HG03442 (cell line): Measurements from ENCODE around the gene FAM107B.

Experiments
- ATAC-seq: cut with Tn5 transposase; IDR thresholded peaks from one replicate; pipeline ENCODE4 v1.9.1; 2021; ENCODE audit warnings: mild to moderate bottlenecking, moderate library complexity; ENCODE audit not compliant: unreplicated experiment

The FAM107B gene

DNA sequence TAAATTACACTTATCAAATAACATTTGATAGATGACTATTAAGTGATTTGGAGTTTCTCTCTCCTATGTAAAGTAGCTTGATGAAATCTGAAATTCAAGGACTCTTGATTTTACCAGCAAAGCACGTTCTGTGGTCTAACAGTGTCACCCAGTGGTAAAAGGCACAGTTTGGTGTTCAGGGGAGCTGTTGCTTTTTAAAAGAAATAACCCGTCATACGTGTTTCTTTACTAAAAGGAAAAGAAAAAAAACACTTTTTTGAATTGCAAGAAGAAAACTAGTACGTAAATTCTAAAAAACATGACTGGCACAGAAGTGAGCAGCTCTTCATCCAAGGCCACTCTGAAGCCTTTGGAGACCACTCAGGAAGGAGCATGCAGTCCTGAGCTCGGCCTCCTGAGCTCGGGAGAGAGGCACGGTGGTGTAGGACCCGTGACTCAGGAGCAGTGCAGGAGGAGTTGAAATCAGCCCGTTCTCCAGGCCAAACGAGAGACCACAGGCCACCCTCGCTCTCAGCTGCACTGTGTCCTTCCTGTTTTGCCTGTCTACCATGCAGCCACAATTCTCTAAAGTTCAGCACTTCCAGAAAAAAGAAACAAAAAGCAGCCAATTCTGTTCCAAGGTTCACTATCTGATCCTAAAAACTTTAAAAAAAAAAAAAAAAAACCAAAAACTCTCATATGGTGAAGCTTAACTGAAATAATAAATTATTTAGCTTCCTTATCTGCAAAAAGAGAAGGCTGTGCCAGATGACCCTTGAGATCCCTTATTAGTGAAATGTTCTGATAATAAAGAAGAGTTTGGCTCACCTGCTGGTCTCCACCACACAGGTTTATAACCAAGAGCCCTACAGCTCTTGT lies 231.4 kb downstream of the FAM107B start:
- no peak for ATAC-seq

DNA sequence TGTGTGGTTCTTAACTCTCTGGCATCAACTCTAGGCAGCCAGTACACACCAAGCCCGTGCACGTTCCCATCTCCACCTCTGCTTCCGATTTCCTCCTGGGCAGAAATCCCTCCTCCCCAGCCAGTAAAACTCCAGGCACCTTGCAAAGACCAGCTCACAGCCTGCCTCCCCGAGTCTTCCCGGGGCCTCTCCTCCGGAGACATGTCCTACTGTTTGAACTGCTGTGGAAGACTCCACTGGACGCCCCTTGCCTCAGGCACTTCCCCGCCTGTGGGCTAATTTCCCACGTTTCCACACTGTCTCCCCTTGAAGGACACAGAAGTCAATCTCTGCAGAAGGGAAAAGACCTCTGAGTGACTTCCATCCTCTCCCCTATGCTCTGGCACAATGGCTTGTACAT lies 233.3 kb downstream of the FAM107B start:
- no peak for ATAC-seq

DNA sequence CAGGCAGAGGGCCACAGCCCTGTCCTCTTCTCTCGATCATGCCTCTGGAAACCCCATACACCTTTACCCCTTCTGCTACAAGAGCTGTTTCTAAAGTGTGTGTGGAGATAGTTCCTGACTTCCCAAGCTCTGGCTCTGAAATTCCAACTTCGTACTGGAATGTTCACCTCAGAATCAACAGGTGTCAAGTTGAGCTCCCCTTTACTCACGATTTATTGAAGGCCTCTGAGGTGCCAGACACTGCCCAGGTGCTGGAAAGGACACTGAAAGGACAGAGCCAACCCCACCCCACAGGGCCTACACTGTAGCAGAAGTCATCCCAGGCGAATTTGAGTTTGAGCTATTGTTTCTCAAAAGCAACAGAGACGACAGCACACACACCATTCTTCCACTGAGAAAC lies 234.1 kb downstream of the FAM107B start:
- no peak for ATAC-seq

DNA sequence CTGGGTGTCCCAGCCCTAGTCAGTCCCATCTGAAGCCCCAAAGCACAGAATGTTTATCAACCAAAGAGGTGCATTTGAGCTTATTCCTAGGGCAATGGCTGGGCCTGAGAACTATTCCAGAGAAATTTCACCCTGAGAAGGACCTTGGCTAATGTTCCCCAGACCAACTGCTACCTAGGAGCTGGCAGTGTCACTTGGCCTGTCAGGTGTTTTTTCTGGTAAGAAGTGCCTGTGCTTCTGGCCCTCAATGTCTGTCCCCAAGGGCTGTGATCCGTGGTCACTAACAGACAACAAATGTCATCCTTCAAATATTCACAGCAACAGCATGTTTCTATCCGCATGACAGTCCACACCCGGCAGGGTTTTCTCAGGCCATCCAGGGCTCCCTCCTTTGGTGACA lies 234.6 kb downstream of the FAM107B start:
- no peak for ATAC-seq

DNA sequence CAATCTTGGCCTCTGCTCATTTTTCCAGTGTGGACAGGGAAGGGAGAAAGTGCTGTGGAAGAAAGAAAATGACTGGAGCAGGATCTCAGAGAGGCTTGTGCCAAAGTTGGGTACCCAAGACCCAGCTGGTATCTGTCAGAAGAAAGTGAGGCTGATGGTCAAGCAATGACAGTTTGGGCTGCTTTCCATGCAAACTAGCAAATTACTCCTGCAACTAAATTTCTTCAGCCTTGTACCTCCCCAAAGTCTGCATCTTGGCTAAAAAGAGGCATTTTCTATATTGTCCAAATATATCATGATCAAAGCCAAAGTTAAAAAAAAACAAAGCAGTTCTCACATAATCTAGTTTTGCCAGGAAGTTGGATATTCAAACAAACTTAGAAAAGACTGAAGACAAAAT lies 235.5 kb downstream of the FAM107B start:
- no peak for ATAC-seq

DNA sequence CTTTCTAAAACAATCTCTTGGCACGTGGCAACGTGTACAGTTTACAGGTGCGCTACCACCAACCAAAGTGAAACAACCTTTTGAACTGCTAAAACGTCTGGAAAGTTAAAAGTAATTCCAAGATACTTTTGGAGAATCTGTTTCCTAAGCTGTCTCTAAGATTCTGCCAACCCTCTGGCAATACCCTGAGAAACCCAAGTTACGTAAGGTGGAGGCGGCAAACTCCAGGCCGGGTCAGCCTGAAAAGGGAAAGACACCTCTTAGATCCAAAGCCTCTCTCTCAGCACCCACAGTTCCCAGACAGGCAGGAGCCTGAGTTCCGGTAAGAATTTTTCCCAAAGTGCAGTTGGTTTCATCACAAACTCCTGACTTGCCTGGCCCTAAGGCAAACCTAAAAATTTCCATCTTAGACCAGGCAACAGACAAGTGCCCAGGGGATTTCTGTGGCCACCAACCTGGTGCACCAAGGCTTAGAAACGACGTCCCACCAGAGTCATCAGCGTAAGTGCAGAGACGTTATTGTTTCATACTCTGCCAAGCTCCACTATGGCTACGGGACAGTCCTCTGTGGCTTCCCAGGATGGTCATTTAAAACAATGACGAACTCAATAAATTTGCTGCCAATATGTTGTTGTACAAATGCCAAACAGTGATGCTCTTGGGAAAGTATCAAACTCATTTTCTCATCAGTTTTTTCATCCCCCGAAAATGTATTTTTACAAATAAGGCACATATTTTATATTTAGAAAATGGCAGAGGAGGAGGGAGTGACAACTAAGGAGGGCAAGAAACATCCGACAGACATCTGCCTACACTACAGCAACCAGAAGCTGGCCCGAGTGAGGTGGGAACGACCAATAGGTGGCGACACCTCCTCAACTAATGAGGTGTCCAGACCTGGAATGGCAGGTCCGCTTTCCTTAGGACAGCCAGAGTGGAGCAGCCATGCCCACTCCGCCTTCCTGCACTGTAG lies 238.2 kb downstream of the FAM107B start:
- ATAC-seq = no peak

DNA sequence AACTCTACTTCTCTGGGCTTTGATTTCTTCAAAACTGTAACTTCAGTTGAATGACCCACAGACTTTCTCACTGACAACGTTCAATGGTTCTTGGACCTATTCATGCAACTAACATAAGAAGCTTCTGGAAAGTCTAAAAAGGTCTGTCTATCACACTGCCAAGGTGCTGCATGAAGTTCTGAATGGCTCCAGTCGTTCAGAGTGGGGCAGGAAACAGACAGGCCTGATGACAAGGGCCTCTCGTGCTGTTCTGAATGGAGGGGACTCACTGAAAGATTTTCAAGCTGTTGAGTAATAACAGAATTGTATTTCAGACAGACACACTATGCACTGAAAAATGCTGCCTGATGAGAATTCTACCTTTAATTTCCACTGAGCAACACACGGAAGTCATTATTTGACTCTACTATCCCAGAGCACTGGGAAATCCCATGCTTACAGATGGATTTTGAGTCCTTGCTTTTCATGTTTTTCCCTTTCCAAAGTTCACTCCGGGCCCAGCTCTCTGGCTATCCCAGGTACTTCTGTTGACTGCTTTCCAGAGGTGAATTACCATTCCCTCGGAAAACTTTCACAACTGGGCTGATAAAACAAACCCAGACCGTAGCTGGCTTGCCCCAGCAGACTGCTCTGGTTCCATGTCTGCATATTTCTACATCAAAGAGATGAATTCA lies 239.1 kb downstream of the FAM107B start:
- ATAC-seq = no peak

DNA sequence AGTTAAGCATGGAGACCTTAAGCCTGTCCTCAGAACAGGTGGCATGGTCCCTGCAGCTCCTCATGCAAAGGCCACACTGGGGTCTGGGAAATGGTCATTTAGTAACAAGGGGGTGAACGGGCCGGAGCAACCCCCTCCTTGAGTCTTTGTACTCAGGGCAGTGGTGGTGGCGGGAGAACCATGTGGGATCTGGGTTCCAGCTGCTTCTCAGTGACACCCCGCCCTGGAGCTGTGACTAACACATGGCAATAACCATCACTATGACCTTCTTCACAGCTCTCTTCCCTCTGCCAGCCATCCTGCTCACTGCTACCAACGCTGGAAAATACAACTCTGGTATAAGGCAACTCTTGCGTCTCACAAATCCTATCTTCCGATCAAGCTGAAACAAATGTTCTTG lies 240.5 kb downstream of the FAM107B start:
- ATAC-seq = no peak

DNA sequence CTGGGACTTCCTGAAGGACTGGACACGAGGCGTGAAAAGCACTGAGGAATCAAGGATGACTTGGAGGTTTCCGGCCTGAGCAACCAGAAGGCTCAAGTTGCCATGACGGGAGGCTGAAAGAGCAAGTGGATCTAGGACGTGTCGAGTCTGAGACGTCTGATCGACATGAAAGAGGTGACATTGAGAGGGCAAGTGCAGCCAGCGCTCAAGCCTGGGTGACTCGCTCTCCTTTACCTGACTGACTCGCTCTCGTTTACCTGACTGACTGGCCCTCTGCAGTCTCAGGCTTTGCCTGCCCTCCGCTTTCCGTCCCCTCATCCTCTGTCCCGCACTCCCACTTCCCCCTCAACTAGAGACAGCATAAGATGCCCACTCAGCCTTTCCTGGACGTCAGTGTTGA lies 241.4 kb downstream of the FAM107B start:
- ATAC-seq = no peak

DNA sequence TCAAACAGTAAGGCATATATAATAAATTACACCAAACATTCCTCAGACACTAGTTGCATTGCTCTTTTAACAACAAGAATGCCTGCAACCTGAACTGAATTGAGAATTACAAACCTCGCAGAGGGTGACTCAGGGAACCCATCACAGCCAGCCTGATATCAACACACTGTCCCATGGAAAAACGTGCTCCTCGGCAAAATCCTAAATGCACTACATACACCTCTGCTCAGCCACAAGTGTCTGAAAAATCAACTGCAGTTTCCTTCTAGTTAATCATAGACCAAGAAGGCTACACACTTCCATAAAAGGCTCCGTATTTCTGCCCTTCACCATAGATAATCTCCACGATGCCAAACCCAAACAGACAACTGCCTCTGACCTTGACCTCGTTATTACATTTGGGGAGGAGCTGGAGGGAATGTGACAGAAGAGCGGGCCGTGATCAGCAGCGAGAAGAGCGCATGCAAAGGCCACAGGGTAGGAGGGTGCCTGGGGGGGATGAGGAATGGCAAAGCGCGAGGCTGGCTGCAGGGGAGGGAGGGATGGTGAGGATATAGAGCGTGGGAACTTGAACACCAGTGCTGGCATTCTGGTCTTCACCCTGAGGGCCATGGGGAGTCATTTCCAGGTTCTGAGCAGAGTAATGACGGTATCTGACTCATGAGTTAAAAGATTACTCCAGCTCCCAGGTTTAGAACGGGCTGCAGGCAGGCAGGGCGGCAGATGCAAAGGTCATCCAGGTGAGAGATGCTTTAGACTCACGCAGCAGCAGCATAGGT lies 242.0 kb downstream of the FAM107B start:
- ATAC-seq = no peak

DNA sequence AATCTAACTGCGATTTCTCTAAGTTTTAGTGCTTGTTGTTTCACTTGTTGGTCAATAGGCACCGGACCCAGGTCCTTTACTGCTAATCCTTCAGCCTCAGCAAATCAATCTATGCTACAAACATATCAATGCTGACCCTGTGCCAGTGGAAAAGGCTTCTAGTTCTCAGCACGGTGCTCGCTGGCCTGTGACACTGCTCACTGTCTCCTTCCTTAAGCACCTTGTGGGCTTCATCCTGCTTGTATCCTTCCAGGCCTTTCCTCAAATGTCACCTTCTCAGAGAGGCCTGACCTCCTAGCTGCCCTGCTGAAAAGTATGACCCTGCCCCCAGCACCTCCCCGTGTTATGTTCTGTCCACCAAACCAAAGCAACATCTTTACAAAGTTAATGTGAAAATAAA lies 242.7 kb downstream of the FAM107B start:
- ATAC-seq = no peak

DNA sequence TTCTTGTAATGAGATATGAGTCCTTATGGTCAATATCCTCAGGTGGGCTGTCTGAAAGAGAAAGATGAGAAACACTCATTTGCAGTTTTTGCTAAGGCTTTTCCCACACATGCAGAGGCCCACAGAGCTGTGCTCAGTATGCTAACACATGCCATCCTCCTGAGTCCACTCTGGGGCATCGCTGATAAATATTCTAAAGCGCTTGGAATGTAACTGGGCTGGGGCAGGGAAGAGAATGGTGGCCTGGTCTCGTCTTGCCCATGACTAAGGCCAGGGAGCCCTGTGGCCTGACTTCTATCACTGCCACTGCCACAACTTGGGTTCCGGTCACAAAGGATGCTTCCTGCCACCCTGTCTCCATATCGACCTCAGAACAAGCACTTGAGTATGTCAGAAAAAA lies 244.2 kb downstream of the FAM107B start:
- no peak for ATAC-seq

DNA sequence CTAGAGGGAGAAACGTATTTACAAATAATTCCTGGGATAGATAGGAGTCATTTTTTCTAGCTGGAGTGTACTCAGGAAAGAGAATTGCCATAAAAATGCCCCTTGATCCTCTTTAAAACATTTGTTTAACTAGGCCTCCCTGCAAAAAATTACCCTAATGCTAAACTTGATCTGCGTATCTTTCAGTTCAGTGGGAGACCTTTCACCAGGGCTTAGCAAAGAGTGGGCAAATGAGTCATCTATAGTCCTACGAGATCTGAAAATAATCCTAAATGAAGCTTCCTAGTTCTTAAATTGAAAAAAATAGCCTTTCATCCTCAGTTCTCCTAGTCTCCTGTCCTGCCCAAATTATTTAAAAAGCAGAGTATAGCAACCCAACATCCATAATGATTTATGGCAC lies 245.3 kb downstream of the FAM107B start:
- ATAC-seq = no peak

DNA sequence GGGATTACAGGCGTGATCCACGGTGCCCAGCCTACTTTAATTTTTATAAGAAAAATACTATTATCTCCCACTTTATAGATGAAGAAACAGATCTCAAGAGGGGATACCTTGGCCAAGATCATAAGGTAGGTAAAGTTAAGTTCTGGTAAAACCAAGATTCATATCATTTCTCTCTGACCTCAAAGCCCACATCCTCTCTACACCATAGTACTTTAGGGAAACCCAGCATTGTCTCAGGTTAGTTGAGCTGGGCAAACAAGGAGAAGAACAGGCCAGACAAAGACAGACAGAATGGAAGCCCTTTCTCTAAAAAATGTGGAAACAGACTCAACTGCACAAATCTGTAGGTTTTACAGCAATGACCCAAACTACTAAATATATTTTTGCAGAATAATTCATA lies 246.2 kb downstream of the FAM107B start:
- no peak for ATAC-seq

DNA sequence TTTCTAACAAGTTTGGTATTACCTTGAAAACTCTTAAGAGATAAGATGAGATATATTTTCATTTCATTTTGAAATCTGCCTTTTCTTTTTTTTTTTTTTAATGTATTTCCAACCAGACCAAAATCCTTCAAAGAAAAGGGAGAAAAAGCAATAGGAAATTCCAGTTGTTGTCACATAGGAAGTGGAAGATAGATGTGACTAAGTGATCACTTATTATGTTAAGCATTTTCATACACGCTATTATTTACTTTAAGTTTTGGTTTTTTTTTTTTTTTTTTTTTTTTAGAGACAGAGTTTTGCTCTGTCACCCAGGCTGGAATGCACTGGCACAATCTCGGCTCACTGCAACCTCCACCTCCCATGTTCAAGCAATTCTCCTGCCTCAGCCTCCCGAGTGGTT lies 246.8 kb downstream of the FAM107B start:
- no peak for ATAC-seq

DNA sequence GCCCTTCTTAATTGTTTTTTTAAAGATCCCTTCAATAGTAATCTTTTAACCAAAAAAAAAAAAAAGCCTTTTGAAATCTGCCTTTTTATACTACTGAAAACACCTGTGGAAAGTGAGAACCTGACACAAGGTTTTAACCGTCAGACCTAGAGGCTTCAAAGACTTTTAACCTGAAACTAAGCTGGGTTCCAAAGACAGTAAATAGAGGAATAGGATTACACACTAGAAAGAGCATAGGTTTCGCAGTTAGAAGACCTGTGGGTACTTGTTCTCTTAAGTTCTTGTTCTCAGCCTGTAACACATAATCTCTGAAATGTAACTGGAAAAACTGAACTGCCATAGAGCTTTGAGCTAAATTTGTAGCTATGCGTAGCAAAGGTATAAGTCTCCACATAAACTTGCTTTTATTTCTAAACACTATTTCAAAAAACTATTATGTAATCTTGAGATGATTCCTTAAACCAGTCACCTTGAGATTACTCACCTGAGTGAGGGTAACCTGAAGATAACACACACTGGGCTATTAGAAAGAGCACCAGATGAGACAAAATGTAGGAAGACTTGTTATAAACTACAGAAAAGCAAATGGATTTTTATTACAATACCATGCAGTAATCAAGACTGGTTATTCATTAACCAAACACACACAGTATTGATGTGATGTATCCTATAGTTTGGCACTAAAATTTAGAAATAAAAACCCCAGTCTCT lies 247.4 kb downstream of the FAM107B start:
- ATAC-seq = no peak

DNA sequence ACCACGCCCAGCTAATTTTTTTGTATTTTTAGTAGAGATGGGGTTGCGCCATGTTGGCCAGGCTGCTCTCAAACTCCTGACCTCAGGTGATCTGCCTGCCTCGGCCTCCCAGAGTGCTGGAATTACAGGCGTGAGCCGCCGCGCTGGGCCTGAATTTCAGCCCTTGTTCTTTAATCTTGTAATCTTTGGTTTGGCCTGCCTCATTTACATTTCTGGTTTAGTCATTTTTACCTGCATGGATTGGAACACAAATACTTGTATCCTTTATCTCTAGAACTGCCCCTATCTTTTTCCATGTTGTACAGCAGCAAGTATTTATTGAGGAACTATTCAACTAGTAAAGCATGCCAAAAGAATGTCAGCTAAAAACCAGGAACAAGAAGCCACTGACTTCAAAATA lies 248.4 kb downstream of the FAM107B start:
- no peak for ATAC-seq

DNA sequence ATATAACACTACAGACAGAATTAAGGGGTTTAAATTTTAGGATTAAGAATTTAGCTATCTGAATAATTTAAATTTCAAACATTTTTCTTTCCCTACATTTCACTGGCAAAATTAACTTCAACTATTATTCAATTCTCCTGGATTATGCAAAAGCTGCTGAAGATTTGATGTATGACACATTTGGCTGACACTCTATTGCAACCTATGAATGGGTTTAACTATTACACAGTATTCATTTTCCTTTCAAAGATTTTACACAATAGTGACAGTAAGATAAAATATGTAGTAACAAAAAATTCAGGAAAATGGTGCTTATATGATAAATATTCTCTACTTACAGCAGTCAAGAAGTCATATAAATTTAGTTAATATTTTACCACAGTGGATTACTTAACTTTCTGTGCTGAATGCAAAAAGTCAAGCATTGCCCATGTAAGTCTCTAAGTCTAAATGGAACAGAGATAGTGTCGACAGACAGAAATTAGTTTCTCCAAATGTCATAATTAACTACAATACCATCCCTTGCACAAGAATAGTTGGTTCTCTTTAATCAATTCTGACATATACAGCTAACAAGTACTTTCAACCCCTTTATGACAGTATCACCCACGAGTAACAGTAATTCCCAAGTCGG lies 249.9 kb downstream of the FAM107B start:
- no peak for ATAC-seq

DNA sequence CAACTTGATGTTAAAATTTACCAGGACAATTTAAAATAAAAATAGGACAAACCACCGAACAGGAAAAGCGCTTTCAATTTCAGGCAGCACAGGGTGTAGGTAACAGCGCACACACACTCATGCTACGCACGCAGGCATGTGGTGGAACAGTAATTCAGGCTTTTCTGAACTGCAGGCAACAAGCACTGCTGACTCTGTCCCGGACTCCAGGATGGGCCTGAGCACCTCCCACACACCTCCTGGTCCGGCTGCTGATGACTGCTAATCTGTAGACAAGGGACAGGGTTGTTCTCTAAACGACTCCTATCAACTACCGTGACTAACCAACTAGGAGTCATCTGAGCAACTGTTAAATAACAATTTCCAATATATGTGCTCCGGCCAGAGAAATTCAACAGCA lies 251.4 kb downstream of the FAM107B start:
- ATAC-seq = no peak

DNA sequence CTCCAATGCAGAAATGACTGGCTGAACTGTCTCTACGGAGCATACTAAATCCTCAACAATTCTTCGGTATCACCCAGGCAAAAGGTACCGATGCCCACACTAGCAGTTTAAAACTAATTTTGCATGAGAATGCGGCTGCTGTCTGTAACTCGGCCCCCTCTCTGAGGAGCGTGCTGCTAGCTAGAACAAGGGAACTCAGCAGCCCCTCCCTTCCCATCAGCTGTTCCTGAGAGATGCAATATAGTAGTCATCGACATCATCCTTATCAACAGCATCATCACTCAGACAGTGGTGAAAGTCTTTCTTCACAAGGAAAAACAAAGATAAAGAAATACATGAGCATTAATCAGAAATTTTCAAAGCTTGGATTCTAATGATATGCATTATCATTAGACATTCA lies 254.9 kb downstream of the FAM107B start:
- no peak for ATAC-seq
